HepG2 (cell line): ENCODE measurements around the gene TMEM50B. TPM values are rescaled to one million over a fixed set of nuclear protein-coding genes. Genes with fewer than 3 reads are reported as not detected.
A peak's percentile ranks its signal among the peaks of the same experiment; 100 is the strongest.

Experiments
- AGO2 ChIP-seq: fragments of 200-400 bp; formaldehyde crosslinking; optimal IDR thresholded peaks from 2 replicates; pipeline ENCODE3; 2017; ENCODE audit warnings: mild to moderate bottlenecking, low read depth, low read length, moderate library complexity
- ELF4 ChIP-seq: sonication (generic); formaldehyde crosslinking; IDR thresholded peaks from 2 replicates; pipeline ENCODE4 v1.5.0; 2020; ENCODE audit warnings: missing genetic modification reagents, mild to moderate bottlenecking, moderate library complexity, borderline replicate concordance
- FOSL1 ChIP-seq: sonication (generic); formaldehyde crosslinking; IDR thresholded peaks from 2 replicates; pipeline ENCODE4 v1.9.0; 2021; ENCODE audit warnings: missing genetic modification reagents, borderline replicate concordance
- ISL2 ChIP-seq: sonication (generic); formaldehyde crosslinking; IDR thresholded peaks from 2 replicates; pipeline ENCODE4 v1.5.0; 2020; ENCODE audit warnings: missing genetic modification reagents
- KDM2A ChIP-seq: sonication (generic); formaldehyde crosslinking; IDR thresholded peaks from 2 replicates; pipeline ENCODE4 v1.4.0; 2020; ENCODE audit warnings: low read depth, missing genetic modification reagents, borderline replicate concordance
- NFIB ChIP-seq: sonication (generic); formaldehyde crosslinking; IDR thresholded peaks from 2 replicates; pipeline ENCODE4 v1.9.0; 2021; ENCODE audit warnings: missing genetic modification reagents, mild to moderate bottlenecking, borderline replicate concordance
- SATB2 ChIP-seq: sonication (generic); formaldehyde crosslinking; IDR thresholded peaks from 2 replicates; pipeline ENCODE4 v1.5.0; 2020; ENCODE audit warnings: missing genetic modification reagents
- SETDB1 ChIP-seq: sonication (generic); formaldehyde crosslinking; IDR thresholded peaks from 2 replicates; pipeline ENCODE4 v1.5.1; 2020; ENCODE audit warnings: missing genetic modification reagents, mild to moderate bottlenecking, borderline replicate concordance
- TARDBP ChIP-seq: sonication (generic); formaldehyde crosslinking; IDR thresholded peaks from 2 replicates; pipeline ENCODE4 v1.8.0; 2022; ENCODE audit warnings: mild to moderate bottlenecking, missing genetic modification reagents
- YEATS4 ChIP-seq: sonication (generic); formaldehyde crosslinking; IDR thresholded peaks from 2 replicates; pipeline ENCODE4 v1.4.0; 2020; ENCODE audit warnings: missing genetic modification reagents, borderline replicate concordance
- ZMYM2 ChIP-seq: sonication (generic); formaldehyde crosslinking; IDR thresholded peaks from 2 replicates; pipeline ENCODE4 v1.8.0; 2022; ENCODE audit warnings: mild to moderate bottlenecking, missing genetic modification reagents
- ZNF263 ChIP-seq: sonication (generic); formaldehyde crosslinking; IDR thresholded peaks from 2 replicates; pipeline ENCODE4 v1.4.0; 2020; ENCODE audit warnings: missing genetic modification reagents
- ZNF598 ChIP-seq: sonication (generic); formaldehyde crosslinking; IDR thresholded peaks from 2 replicates; pipeline ENCODE4 v1.5.1; 2020; ENCODE audit warnings: mild to moderate bottlenecking, missing genetic modification reagents, borderline replicate concordance
- ZNF772 ChIP-seq: sonication (generic); formaldehyde crosslinking; IDR thresholded peaks from 2 replicates; pipeline ENCODE4 v1.5.0; 2020; ENCODE audit warnings: mild to moderate bottlenecking, missing genetic modification reagents
- polyA plus RNA-seq, 8 experiments: library from polyadenylated mRNA; depleted of rRNA in 3 of 8; stranded (reverse) in 7 of 8; unstranded in 1 of 8; fragments of >200 nt; fragmentation: Illumina TruSeq in 4 of 8; extraction: Trizol in 4 of 8; gene quantifications; 2 replicates each; pipeline versions ENCODE4 v1.2.1 to v1.2.3, GENCODE V29; 2011 to 2016; ENCODE audit warnings: low read depth in 4 of 8, missing spikeins in 1 of 8, mixed read lengths in 1 of 8; ENCODE audit not compliant: insufficient read depth in 1 of 8
- total RNA-seq, 5 experiments: library from RNA; depleted of rRNA; stranded (reverse); fragments of >200 nt; fragmentation: Illumina TruSeq; extraction: Trizol; gene quantifications; 2 replicates each; pipeline ENCODE4 v1.2.3, GENCODE V29; 2016; ENCODE audit warnings: low read depth in 1 of 5
- TF ChIP-seq, protein P1 (sequence below): IDR thresholded peaks from 2 replicates; pipeline ENCODE4 v1.4.0; 2020; ENCODE audit warnings: mild to moderate bottlenecking, missing genetic modification reagents
- TF ChIP-seq, protein P2 (sequence below): sonication (generic); formaldehyde crosslinking; IDR thresholded peaks from 2 replicates; pipeline ENCODE4 v1.8.0; 2022; ENCODE audit warnings: mild to moderate bottlenecking, missing genetic modification reagents; ENCODE audit not compliant: insufficient replicate concordance

TMEM50B gene
- total and polyA plus RNA-seq, 2 of the 13 experiments (the other 11 are each of a cell fraction or from before 2014, with no cell fraction given): 29.9 to 46.3 TPM

DNA sequence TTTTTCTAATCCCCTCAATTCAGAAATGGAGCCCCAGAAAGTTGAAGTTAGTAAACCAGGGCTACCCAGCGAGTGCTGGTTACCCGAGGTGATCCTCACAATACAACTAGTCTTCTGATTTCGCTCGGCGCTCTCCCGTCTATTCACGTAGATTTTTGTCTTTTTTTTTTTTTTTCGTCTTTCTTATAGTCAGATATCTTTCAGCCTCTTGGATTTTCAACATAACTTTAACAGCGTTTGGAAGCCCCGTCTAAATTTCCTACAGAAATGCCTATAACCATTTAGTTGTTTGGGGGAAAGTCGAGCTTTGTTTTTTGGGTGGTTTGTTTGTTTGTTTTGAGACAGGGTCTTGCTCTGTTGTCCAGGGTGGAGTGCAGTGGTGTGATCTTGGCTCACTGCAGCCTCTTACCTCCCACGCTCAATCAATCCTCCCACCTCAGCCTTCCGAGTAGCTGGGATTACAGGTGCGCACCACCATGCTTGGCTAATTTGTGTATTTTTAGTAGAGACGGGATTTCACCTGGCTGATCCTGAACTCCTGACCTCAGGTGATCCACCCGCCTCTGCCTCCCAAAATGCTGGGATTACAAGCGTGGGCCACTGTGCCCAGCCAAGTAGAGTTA lies 818 bp upstream of the TMEM50B start (continued):
- TF ChIP-seq NFIB (CRISPR knock-in tag) (no peak), ZNF598 (no peak), ELF4 (CRISPR knock-in tag) (0 out of 2 replicates have a peak, but pooled peaks have one; percentile 57), YEATS4 (CRISPR knock-in tag) (no peak), TARDBP (CRISPR knock-in tag) (no peak; the same call in 1 of the 2 replicates), KDM2A (CRISPR knock-in tag) (no peak), SETDB1 (CRISPR knock-in tag) (no peak), FOSL1 (CRISPR knock-in tag) (no peak), SATB2 (no peak), ISL2 (CRISPR knock-in tag) (no peak; the same call in 1 of the 2 replicates), AGO2 (no peak), ZNF772 (CRISPR knock-in tag) (0 out of 2 replicates have a peak, but pooled peaks have one; percentile 1), ZMYM2 (CRISPR knock-in tag) (0 out of 2 replicates have a peak, but pooled peaks have one; percentile 23), ZNF263 (peak; percentile 7; the same call in 1 of the 2 replicates)
- TF ChIP-seq, protein P1, sequence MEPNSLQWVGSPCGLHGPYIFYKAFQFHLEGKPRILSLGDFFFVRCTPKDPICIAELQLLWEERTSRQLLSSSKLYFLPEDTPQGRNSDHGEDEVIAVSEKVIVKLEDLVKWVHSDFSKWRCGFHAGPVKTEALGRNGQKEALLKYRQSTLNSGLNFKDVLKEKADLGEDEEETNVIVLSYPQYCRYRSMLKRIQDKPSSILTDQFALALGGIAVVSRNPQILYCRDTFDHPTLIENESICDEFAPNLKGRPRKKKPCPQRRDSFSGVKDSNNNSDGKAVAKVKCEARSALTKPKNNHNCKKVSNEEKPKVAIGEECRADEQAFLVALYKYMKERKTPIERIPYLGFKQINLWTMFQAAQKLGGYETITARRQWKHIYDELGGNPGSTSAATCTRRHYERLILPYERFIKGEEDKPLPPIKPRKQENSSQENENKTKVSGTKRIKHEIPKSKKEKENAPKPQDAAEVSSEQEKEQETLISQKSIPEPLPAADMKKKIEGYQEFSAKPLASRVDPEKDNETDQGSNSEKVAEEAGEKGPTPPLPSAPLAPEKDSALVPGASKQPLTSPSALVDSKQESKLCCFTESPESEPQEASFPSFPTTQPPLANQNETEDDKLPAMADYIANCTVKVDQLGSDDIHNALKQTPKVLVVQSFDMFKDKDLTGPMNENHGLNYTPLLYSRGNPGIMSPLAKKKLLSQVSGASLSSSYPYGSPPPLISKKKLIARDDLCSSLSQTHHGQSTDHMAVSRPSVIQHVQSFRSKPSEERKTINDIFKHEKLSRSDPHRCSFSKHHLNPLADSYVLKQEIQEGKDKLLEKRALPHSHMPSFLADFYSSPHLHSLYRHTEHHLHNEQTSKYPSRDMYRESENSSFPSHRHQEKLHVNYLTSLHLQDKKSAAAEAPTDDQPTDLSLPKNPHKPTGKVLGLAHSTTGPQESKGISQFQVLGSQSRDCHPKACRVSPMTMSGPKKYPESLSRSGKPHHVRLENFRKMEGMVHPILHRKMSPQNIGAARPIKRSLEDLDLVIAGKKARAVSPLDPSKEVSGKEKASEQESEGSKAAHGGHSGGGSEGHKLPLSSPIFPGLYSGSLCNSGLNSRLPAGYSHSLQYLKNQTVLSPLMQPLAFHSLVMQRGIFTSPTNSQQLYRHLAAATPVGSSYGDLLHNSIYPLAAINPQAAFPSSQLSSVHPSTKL (CRISPR knock-in tag): peak; percentile 2; the same call in 1 of the 2 replicates
- TF ChIP-seq, protein P2, sequence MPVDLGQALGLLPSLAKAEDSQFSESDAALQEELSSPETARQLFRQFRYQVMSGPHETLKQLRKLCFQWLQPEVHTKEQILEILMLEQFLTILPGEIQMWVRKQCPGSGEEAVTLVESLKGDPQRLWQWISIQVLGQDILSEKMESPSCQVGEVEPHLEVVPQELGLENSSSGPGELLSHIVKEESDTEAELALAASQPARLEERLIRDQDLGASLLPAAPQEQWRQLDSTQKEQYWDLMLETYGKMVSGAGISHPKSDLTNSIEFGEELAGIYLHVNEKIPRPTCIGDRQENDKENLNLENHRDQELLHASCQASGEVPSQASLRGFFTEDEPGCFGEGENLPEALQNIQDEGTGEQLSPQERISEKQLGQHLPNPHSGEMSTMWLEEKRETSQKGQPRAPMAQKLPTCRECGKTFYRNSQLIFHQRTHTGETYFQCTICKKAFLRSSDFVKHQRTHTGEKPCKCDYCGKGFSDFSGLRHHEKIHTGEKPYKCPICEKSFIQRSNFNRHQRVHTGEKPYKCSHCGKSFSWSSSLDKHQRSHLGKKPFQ (CRISPR knock-in tag): no peak
- TF ChIP-seq, all 625 proteins: peak for 12
